ENCODE results near the gene ANKRD9.

DNA sequence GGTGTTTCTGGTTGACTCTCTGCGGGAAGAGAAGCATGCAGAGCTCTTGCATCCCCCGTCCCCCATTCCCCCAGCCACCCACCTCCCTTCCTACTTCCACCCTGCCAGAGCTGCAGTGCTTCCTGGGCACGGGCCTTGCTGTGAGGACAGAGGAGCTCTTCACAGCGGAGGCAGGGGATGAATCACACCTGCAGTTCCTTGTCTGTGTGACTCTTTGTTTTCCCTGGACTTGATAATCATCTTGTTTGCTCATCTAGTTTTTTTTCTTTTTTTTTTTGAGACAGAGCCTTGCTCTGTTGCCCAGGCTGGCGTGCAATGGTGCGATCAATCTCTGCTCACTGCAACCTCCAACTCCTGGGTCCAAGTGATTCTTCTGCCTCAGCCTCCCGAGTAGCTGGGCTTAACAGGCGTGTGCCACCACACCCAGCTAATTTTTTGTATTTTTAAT lies 27.8 kb downstream of the ANKRD9 start:
- TF ChIP-seq, protein P1, sequence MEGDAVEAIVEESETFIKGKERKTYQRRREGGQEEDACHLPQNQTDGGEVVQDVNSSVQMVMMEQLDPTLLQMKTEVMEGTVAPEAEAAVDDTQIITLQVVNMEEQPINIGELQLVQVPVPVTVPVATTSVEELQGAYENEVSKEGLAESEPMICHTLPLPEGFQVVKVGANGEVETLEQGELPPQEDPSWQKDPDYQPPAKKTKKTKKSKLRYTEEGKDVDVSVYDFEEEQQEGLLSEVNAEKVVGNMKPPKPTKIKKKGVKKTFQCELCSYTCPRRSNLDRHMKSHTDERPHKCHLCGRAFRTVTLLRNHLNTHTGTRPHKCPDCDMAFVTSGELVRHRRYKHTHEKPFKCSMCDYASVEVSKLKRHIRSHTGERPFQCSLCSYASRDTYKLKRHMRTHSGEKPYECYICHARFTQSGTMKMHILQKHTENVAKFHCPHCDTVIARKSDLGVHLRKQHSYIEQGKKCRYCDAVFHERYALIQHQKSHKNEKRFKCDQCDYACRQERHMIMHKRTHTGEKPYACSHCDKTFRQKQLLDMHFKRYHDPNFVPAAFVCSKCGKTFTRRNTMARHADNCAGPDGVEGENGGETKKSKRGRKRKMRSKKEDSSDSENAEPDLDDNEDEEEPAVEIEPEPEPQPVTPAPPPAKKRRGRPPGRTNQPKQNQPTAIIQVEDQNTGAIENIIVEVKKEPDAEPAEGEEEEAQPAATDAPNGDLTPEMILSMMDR (IDR thresholded peaks at IDR 0.05): no peak
- TF ChIP-seq POLR2A (IDR thresholded peaks at IDR 0.05): no peak
